ENCODE results near the gene PLXNA2. TPM values are rescaled to one million over a fixed set of nuclear protein-coding genes. Genes with fewer than 3 reads are reported as not detected.

PLXNA2 gene
- total and polyA plus RNA-seq, 5 donors from 2014 or later: 0.02 to 0.62 (median 0.16) TPM; not detected in 2

DNA sequence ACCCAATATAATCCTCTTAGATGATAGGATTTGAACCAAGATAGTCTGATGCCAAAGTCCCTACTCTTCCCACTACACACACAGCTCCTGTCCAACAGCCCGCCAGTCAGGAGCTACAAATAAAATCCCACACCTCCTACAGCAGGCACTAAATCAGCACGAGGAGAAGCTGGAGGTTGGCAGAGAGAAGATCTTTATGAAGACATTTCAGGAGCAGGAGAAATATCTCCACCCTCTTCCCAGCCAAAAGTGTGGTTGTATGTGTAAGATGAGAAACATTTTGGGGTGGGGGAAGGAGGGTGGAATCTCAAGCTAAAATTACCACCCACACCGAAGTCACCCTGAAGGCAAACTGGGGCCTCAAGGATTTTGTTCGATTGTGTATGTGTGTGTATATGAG lies 54.5 kb downstream of the PLXNA2 start:
- Mint-ChIP-seq H3K4me1 (peaks cover 0 to 6% (median 0%) of the 10 kb centered on the region in 4 donors), H3K27ac (no peak overlapping the region), H3K4me3 (no peak overlapping the region), H3K27me3 (no peaks in the 10 kb centered on the region), H3K9me3 (no peaks in the 10 kb centered on the region), H3K36me3 (no peaks in the 10 kb centered on the region)
- ATAC-seq (ENCODE audit: low read depth in 2 of 2) (no peak), DNase-seq (no peak)
- H3K27ac ChIP-seq (ENCODE audit: insufficient read depth, low read length, poor library complexity, severe bottlenecking): no peak overlapping the region
- H3K36me3 ChIP-seq (ENCODE audit: control insufficient read depth, insufficient read depth, low read length): no peaks in the 10 kb centered on the region
- H3K9me3 ChIP-seq (ENCODE audit: control insufficient read depth in 2 of 2, low read length in 2 of 2): no peaks in the 10 kb centered on the region
- H3K4me3 ChIP-seq (ENCODE audit: low read depth, low read length): no peak overlapping the region
- no peaks in the 10 kb centered on the region for H3K27me3 ChIP-seq (ENCODE audit: control insufficient read depth, insufficient read depth, low read length)
- H3K4me1 ChIP-seq (ENCODE audit: control insufficient read depth, insufficient read depth, low read length, poor library complexity, severe bottlenecking): no peaks in the 10 kb centered on the region

DNA sequence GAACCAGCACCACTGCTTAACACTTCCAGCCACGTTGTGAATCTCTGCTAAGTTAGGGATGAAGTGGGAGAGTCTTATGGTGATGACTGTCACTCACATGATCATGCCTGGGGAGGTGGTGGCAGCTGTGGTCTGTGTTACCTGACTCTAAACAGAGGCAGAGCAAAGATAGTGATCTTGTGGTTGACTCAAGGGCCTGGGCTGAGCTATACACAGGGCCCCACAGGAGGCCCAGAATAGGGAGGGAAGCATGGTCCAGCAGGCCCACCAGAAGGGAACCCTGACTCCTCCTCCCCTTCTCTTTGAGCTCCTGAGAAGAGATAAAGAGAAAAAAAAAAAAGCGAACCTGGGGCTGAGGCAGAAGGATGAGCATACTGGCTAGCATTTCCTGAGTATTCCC lies 55.0 kb downstream of the PLXNA2 start:
- Mint-ChIP-seq H3K27me3 (no peaks in the 10 kb centered on the region), H3K27ac (no peak overlapping the region), H3K9me3 (no peaks in the 10 kb centered on the region), H3K4me1 (peaks cover 0 to 6% (median 0%) of the 10 kb centered on the region in 4 donors), H3K36me3 (no peaks in the 10 kb centered on the region), H3K4me3 (no peak overlapping the region)
- no peak overlapping the region for H3K4me3 ChIP-seq (ENCODE audit: low read depth, low read length)
- DNase-seq (peak in 1 of 3 donors; percentile 11), ATAC-seq (ENCODE audit: low read depth in 2 of 2) (no peak)
- no peaks in the 10 kb centered on the region for H3K9me3 ChIP-seq (ENCODE audit: control insufficient read depth in 2 of 2, low read length in 2 of 2)
- H3K27ac ChIP-seq (ENCODE audit: insufficient read depth, low read length, poor library complexity, severe bottlenecking): no peak overlapping the region
- no peaks in the 10 kb centered on the region for H3K36me3 ChIP-seq (ENCODE audit: control insufficient read depth, insufficient read depth, low read length)
- H3K27me3 ChIP-seq (ENCODE audit: control insufficient read depth, insufficient read depth, low read length): no peaks in the 10 kb centered on the region
- no peaks in the 10 kb centered on the region for H3K4me1 ChIP-seq (ENCODE audit: control insufficient read depth, insufficient read depth, low read length, poor library complexity, severe bottlenecking)

DNA sequence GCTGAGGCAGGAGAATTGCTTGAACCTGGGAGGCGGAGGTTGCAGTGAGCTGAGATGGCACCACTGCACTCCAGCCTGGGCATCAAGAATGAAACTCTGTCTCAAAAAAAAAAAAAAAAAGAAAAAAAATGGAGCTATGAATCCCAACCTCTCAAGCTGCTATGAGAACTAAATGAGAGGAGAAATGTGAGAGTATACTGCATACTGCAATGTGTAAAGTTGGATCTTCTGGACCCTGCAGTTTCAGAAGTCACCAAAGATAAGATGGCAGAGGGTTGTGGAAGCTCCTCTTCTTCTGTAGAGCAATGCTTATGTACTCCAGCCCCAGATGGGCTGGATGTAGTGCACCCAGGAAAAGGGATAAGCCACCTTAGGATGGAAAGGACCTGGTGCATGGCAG lies 55.6 kb downstream of the PLXNA2 start:
- Histone ChIP-seq H3K27ac (ENCODE audit: insufficient read depth, low read length, poor library complexity, severe bottlenecking) (no peak overlapping the region), H3K4me3 (ENCODE audit: low read depth, low read length) (no peak overlapping the region), H3K36me3 (ENCODE audit: control insufficient read depth, insufficient read depth, low read length) (no peaks in the 10 kb centered on the region), H3K27me3 (ENCODE audit: control insufficient read depth, insufficient read depth, low read length) (no peaks in the 10 kb centered on the region), H3K4me1 (ENCODE audit: control insufficient read depth, insufficient read depth, low read length, poor library complexity, severe bottlenecking) (no peaks in the 10 kb centered on the region), H3K9me3 (ENCODE audit: control insufficient read depth in 2 of 2, low read length in 2 of 2) (no peaks in the 10 kb centered on the region)
- ATAC-seq (ENCODE audit: low read depth in 2 of 2): no peak
- H3K27ac Mint-ChIP-seq: no peak overlapping the region
- no peaks in the 10 kb centered on the region for H3K27me3 Mint-ChIP-seq
- no peaks in the 10 kb centered on the region for H3K9me3 Mint-ChIP-seq
- H3K4me1 Mint-ChIP-seq: peaks cover 0 to 6% (median 0%) of the 10 kb centered on the region in 4 donors
- DNase-seq: no peak
- no peak overlapping the region for H3K4me3 Mint-ChIP-seq
- H3K36me3 Mint-ChIP-seq: no peaks in the 10 kb centered on the region

DNA sequence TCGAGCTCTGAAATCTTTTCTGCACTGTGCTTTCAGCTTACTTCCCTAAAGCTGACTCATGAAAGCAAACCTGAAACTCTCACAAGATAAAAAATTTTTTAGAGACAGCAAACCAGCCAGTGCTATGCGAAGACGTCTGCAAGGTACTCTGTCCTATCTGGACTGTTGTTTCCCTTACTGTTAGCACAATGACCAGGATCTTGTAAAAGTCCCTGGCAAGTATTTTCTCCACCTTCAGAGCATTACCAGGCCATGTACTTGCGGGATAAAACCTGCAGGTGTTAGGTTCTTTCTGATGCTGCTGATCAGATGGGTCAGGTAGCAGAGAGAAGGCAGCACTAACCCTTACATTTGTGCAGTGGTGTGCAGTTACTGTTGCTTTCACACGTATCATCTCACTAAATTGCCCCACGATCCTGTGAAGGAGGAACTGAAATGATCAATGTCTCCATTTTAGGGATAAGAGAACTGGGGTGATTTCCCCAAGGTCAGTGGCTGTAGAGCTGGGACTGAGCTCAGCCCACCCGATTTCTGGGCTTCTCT lies 56.6 kb downstream of the PLXNA2 start:
- H3K36me3 ChIP-seq (ENCODE audit: control insufficient read depth, insufficient read depth, low read length): no peaks in the 10 kb centered on the region
- H3K36me3 Mint-ChIP-seq: no peaks in the 10 kb centered on the region
- no peak for DNase-seq
- no peaks in the 10 kb centered on the region for H3K9me3 ChIP-seq (ENCODE audit: control insufficient read depth in 2 of 2, low read length in 2 of 2)
- H3K4me3 Mint-ChIP-seq: no peak overlapping the region
- no peaks in the 10 kb centered on the region for H3K27me3 Mint-ChIP-seq
- H3K4me1 Mint-ChIP-seq: peaks cover 0 to 6% (median 0%) of the 10 kb centered on the region in 4 donors
- H3K27ac Mint-ChIP-seq: no peak overlapping the region
- no peak overlapping the region for H3K4me3 ChIP-seq (ENCODE audit: low read depth, low read length)
- no peak for ATAC-seq (ENCODE audit: low read depth in 2 of 2)
- no peaks in the 10 kb centered on the region for H3K4me1 ChIP-seq (ENCODE audit: control insufficient read depth, insufficient read depth, low read length, poor library complexity, severe bottlenecking)
- H3K27ac ChIP-seq (ENCODE audit: insufficient read depth, low read length, poor library complexity, severe bottlenecking): no peak overlapping the region
- no peaks in the 10 kb centered on the region for H3K9me3 Mint-ChIP-seq
- no peaks in the 10 kb centered on the region for H3K27me3 ChIP-seq (ENCODE audit: control insufficient read depth, insufficient read depth, low read length)

DNA sequence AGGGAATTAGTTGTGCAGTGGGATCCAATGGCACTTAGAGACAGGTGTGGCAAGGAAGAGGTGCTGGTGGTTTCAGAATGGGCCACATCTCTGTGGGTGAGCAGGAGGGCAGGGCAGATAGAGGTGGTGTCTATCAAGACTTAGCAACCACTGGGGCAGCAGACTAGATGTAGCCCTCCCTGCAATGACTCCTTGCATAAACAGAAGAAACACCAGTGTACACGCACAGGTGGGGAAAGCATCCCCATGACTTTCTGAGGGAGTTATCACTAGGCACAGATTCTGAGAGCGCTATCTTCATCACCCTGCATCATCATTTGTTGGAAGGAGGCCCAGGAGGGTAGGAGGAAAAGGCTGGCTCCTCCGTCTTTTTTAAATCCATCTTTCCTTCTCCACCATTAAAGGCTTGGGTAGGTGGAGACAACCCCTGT lies 58.4 kb downstream of the PLXNA2 start:
- peaks cover 0 to 6% (median 0%) of the 10 kb centered on the region in 4 donors for H3K4me1 Mint-ChIP-seq
- H3K36me3 Mint-ChIP-seq: no peaks in the 10 kb centered on the region
- no peak for DNase-seq
- Histone ChIP-seq H3K36me3 (ENCODE audit: control insufficient read depth, insufficient read depth, low read length) (no peaks in the 10 kb centered on the region), H3K9me3 (ENCODE audit: control insufficient read depth in 2 of 2, low read length in 2 of 2) (no peaks in the 10 kb centered on the region), H3K4me1 (ENCODE audit: control insufficient read depth, insufficient read depth, low read length, poor library complexity, severe bottlenecking) (no peaks in the 10 kb centered on the region), H3K27me3 (ENCODE audit: control insufficient read depth, insufficient read depth, low read length) (no peaks in the 10 kb centered on the region), H3K27ac (ENCODE audit: insufficient read depth, low read length, poor library complexity, severe bottlenecking) (no peak overlapping the region), H3K4me3 (ENCODE audit: low read depth, low read length) (no peak overlapping the region)
- no peak overlapping the region for H3K27ac Mint-ChIP-seq
- no peak for ATAC-seq (ENCODE audit: low read depth in 2 of 2)
- H3K27me3 Mint-ChIP-seq: no peaks in the 10 kb centered on the region
- H3K4me3 Mint-ChIP-seq: no peak overlapping the region
- no peaks in the 10 kb centered on the region for H3K9me3 Mint-ChIP-seq

- no peaks in the 10 kb centered on the region for H3K9me3 ChIP-seq (ENCODE audit: control insufficient read depth in 2 of 2, low read length in 2 of 2)
- no peaks in the 10 kb centered on the region for H3K27me3 ChIP-seq (ENCODE audit: control insufficient read depth, insufficient read depth, low read length)
- H3K27ac ChIP-seq (ENCODE audit: insufficient read depth, low read length, poor library complexity, severe bottlenecking): no peak overlapping the region
- H3K36me3 Mint-ChIP-seq: no peaks in the 10 kb centered on the region
- H3K4me1 Mint-ChIP-seq: peaks cover 0 to 6% (median 0%) of the 10 kb centered on the region in 4 donors
- no peak overlapping the region for H3K4me3 Mint-ChIP-seq
- no peak for DNase-seq
- H3K27ac Mint-ChIP-seq: no peak overlapping the region
- no peak overlapping the region for H3K4me3 ChIP-seq (ENCODE audit: low read depth, low read length)
- H3K36me3 ChIP-seq (ENCODE audit: control insufficient read depth, insufficient read depth, low read length): no peaks in the 10 kb centered on the region
- no peaks in the 10 kb centered on the region for H3K27me3 Mint-ChIP-seq
- no peaks in the 10 kb centered on the region for H3K9me3 Mint-ChIP-seq
- H3K4me1 ChIP-seq (ENCODE audit: control insufficient read depth, insufficient read depth, low read length, poor library complexity, severe bottlenecking): no peaks in the 10 kb centered on the region
- ATAC-seq (ENCODE audit: low read depth in 2 of 2): no peak
These were observed 59.1 kb downstream of the PLXNA2 start for GRCh38 chr1:208184966-208185654.

DNA sequence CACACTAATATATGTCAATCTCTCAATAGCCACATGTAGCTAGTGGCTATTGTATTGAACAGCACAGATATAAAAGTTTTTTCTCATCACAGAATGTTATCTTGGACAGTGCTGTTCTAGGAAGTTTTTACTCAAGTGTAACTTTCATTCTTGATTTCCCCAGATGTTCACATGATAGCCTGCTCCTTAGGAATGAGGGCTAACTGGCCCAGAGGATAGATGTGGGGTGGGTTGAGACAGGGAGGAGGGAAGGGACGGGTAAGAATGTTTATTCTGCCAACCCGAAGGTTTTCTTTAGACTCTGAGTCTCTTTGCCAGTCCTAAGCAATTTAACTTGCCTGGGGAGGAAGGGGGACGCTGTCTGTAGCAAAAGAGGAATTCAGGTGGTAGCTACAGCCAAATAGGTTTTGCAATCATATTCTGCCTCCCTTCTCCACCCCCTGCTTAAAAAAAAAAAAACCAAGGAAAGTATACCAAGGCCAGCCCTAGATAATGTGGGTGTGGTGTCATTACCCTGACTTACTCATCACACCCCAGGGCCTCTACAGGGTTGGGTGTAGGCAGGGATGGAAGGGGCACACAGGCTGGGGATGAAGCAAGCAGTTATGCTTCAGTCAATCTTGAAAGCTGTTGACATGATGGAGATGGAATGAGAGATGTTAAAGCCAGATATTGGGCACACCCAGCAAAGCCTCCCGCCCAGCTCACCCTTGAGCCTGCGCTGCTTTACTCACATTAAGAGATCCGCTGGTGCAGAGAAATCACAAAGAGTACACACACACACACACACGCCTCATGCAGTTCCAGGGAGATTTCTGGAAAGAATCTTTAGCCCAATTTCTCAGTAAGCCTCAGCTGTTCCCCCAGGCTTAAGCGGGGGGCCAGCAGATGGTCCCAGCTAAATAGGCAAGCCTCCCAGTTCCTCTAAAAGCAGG lies 59.9 kb downstream of the PLXNA2 start:
- peak overlapping the region in 1 of 3 donors; percentile 15 for H3K27ac Mint-ChIP-seq
- no peak overlapping the region for H3K4me3 Mint-ChIP-seq
- no peak overlapping the region for H3K4me3 ChIP-seq (ENCODE audit: low read depth, low read length)
- H3K36me3 ChIP-seq (ENCODE audit: control insufficient read depth, insufficient read depth, low read length): no peaks in the 10 kb centered on the region
- no peak overlapping the region for H3K27ac ChIP-seq (ENCODE audit: insufficient read depth, low read length, poor library complexity, severe bottlenecking)
- H3K9me3 Mint-ChIP-seq: no peaks in the 10 kb centered on the region
- H3K4me1 Mint-ChIP-seq: peaks cover 0 to 6% (median 0%) of the 10 kb centered on the region in 4 donors
- H3K4me1 ChIP-seq (ENCODE audit: control insufficient read depth, insufficient read depth, low read length, poor library complexity, severe bottlenecking): no peaks in the 10 kb centered on the region
- no peaks in the 10 kb centered on the region for H3K36me3 Mint-ChIP-seq
- no peaks in the 10 kb centered on the region for H3K27me3 ChIP-seq (ENCODE audit: control insufficient read depth, insufficient read depth, low read length)
- H3K27me3 Mint-ChIP-seq: no peaks in the 10 kb centered on the region
- ATAC-seq (ENCODE audit: low read depth in 2 of 2) (no peak), DNase-seq (no peak)
- H3K9me3 ChIP-seq (ENCODE audit: control insufficient read depth in 2 of 2, low read length in 2 of 2): no peaks in the 10 kb centered on the region

All from CD4-positive, CD25-positive, alpha-beta regulatory T cell (primary cell).